Panc1 (cell line): Measurements from ENCODE around the gene MYL3. TPM values are rescaled to one million over a fixed set of nuclear protein-coding genes. Genes with fewer than 3 reads are reported as not detected.

Experiments used
- ATAC-seq: fragments of 200-7000 bp; cut with Tn5 transposase; 2 replicates; pipeline ENCODE4 v1.9.1; 2020; ENCODE audit warnings: mild to moderate bottlenecking, moderate library complexity
- BruUV-seq: library from RNA; stranded (reverse); fragments of 400-500 nt; replicated peaks from 2 replicates; lab custom pipeline; 2021; lab: Mats Ljungman, UMichigan
- CTCF ChIA-PET: fragments of 300-600 bp; sonication (Branson Sonifier 250); formaldehyde crosslinking; loops from one replicate; lab custom pipeline; 2022; ENCODE audit warnings: antibody characterized with exemption; lab: Charles Lee
- POLR2A ChIA-PET: fragments of 300-600 bp; sonication (Branson Sonifier 250); formaldehyde crosslinking; loops from one replicate; lab custom pipeline; 2022; ENCODE audit warnings: antibody characterized with exemption; lab: Charles Lee
- DNase-seq: peaks from one replicate; pipeline ENCODE4 v3.0.0-alpha.2; 2010; ENCODE audit warnings: low read depth, low spot score
- H3K27ac ChIP-seq: 2 replicates; pipeline ENCODE4 v1.5.1; 2011; ENCODE audit warnings: mild to moderate bottlenecking, low read length, inconsistent platforms
- H3K27me3 ChIP-seq: fragments of 200-500 bp; sonication (Bioruptor generic); 2 replicates; pipeline ENCODE4 v1.6.0; 2014; ENCODE audit warnings: low read length, inconsistent platforms; ENCODE audit not compliant: control insufficient read depth, insufficient read depth
- H3K36me3 ChIP-seq: fragments of 200-500 bp; sonication (Bioruptor generic); 2 replicates; pipeline ENCODE4 v1.5.1; 2014; ENCODE audit warnings: inconsistent platforms, mild to moderate bottlenecking, low read length, moderate library complexity; ENCODE audit not compliant: control insufficient read depth, insufficient read depth
- H3K4me1 ChIP-seq: 2 replicates; pipeline ENCODE4 v1.5.1; 2011; ENCODE audit warnings: inconsistent platforms, mild to moderate bottlenecking, low read length, moderate library complexity; ENCODE audit not compliant: control insufficient read depth, insufficient read depth
- H3K4me3 ChIP-seq, 2 experiments: 2 replicates each; pipeline ENCODE4 v1.5.1; 2011 to 2012; ENCODE audit warnings: low read depth in 2 of 2, low read length in 2 of 2, mild to moderate bottlenecking in 2 of 2, inconsistent platforms in 1 of 2, moderate library complexity in 1 of 2
- H3K9me3 ChIP-seq: fragments of 200-500 bp; sonication (Bioruptor generic); 2 replicates; pipeline ENCODE4 v1.5.1; 2014; ENCODE audit warnings: low read depth, mild to moderate bottlenecking, inconsistent platforms, low read length, moderate library complexity; ENCODE audit not compliant: control insufficient read depth, insufficient read depth
- CTCF ChIP-seq: fragments of 450-650 bp; IDR thresholded peaks from 2 replicates; pipeline ENCODE4 v1.5.1; 2017; ENCODE audit warnings: mild to moderate bottlenecking
- POLR2AphosphoS5 ChIP-seq: IDR thresholded peaks from 2 replicates; pipeline ENCODE4 v1.6.1; 2012; ENCODE audit warnings: mild to moderate bottlenecking, low read depth, low read length, moderate library complexity
- SIN3A ChIP-seq: IDR thresholded peaks from 2 replicates; pipeline ENCODE4 v1.6.1; 2012; ENCODE audit warnings: low read depth, mild to moderate bottlenecking, low read length, moderate library complexity, borderline replicate concordance; ENCODE audit not compliant: insufficient read depth
- TCF7L2 ChIP-seq: IDR thresholded peaks from 2 replicates; pipeline ENCODE4 v1.6.1; 2011; ENCODE audit warnings: mild to moderate bottlenecking, low read depth, low read length, inconsistent platforms
- in situ Hi-C: cut with HindIII; loops from 2 replicates; pipeline ENCODE4 v1.10.0; 2016; ENCODE audit warnings: low sequenced_read_pairs, low pct_unique_long_range_greater_than_20kb
- intact Hi-C: fragments of 100-400 bp; cut with micrococcal nuclease; formaldehyde crosslinking; loops from one replicate; pipeline ENCODE4 v1.10.0; 2022; ENCODE audit not compliant: unreplicated experiment
- total RNA-seq: library from RNA; stranded (reverse); gene quantifications from one replicate; pipeline ENCODE4 v1.2.1, GENCODE V29; 2021; ENCODE audit not compliant: unreplicated experiment
- TF ChIP-seq, protein P1 (sequence below), 2 experiments: IDR thresholded peaks; 2 replicates each; pipeline ENCODE4 v1.6.1; 2011 to 2012; ENCODE audit warnings: low read depth in 2 of 2, control low read depth in 1 of 2, low read length in 1 of 2, mild to moderate bottlenecking in 1 of 2, moderate library complexity in 1 of 2; ENCODE audit not compliant: insufficient read depth in 1 of 2

MYL3 gene
- total RNA-seq, 1 experiment from 2014 or later: not detected

DNA sequence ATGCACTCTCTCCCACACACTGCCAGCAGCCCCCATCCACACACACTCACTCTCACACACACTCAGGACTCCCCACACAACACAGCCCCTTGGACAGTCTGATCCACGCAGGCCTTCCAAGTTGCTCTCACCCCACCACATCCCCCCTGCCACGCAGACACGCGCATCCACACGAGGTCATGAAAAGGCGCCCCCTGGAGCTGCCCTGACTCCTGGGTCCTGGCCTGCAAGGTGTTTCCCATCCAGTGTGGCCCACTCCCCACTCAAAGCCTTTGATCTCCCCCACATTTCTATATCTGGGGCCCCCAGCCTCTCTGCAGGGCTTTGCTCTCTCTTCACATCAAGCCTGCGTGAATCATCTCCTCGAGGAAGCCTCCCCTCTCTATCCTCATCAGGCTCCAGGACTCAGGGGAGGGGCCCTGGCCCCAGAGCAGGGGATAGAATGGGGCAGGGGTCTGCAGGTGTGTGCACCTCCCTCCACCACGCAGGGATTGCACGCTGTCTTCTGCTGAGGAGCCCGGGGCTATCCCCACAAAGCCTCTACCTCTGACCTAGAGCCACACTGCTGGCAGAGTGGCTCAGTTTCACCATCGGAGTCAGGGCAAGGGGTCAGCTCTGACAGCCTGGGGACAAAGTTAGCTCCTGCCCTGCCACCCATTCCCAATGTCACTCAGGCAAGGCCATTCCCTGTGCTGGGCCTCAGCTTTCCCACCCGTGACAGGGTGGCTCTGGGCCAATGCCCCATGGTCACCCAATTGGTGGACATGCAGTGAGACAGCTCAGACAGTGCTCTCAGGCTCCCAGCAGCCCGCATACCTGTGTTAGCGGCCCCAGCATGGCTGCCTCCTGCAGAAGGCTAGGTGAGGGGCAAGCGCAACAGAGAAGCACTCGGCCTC lies 6.4 kb downstream of the MYL3 start:
- DNase-seq (no peak), ATAC-seq (no peak)
- CTCF ChIA-PET: interaction anchor here (0.6 kb wide), 1 partner anchor 188 kb away, joined by 4 read pairs; no protein-coding TSS in a partner anchor

DNA sequence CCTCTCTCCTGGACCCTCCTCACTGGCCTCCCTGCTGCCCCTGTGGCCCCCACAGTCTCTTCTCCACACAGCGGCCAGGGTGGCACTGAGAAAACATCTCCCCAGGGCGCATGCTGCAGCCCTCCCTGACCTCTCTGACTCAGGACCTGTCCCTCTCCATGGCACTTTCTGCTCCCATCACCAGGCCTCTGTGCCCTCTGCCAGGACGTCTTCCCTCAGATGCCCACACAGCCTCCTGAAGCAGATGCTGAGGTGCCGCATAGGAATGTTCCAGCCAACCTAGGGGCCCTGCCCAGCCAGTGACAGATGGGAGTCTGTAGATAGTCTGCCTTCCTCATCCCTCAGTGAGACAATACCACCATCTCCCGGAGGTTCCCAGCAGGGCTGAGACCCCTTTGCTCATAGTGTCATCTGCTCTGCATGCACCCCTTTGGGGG lies 8.7 kb downstream of the MYL3 start:
- TF ChIP-seq SIN3A (no peak), TCF7L2 (no peak), CTCF (no peak), POLR2AphosphoS5 (no peak)
- TF ChIP-seq, protein P1, sequence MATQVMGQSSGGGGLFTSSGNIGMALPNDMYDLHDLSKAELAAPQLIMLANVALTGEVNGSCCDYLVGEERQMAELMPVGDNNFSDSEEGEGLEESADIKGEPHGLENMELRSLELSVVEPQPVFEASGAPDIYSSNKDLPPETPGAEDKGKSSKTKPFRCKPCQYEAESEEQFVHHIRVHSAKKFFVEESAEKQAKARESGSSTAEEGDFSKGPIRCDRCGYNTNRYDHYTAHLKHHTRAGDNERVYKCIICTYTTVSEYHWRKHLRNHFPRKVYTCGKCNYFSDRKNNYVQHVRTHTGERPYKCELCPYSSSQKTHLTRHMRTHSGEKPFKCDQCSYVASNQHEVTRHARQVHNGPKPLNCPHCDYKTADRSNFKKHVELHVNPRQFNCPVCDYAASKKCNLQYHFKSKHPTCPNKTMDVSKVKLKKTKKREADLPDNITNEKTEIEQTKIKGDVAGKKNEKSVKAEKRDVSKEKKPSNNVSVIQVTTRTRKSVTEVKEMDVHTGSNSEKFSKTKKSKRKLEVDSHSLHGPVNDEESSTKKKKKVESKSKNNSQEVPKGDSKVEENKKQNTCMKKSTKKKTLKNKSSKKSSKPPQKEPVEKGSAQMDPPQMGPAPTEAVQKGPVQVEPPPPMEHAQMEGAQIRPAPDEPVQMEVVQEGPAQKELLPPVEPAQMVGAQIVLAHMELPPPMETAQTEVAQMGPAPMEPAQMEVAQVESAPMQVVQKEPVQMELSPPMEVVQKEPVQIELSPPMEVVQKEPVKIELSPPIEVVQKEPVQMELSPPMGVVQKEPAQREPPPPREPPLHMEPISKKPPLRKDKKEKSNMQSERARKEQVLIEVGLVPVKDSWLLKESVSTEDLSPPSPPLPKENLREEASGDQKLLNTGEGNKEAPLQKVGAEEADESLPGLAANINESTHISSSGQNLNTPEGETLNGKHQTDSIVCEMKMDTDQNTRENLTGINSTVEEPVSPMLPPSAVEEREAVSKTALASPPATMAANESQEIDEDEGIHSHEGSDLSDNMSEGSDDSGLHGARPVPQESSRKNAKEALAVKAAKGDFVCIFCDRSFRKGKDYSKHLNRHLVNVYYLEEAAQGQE (IDR thresholded peaks at IDR 0.05; ENCODE audit: insufficient read depth in 1 of 2, low read depth in 2 of 2, low read length in 1 of 2): no peak
- H3K4me3 ChIP-seq: no peak overlapping the region
- H3K4me1 ChIP-seq: no peaks in the 10 kb centered on the region
- no peak overlapping the region for H3K27ac ChIP-seq
- in situ Hi-C loops: no loop called here
- ATAC-seq (no peak), DNase-seq (no peak)
- H3K27me3 ChIP-seq: no peaks in the 10 kb centered on the region
- no TSS peak for BruUV-seq
- POLR2A ChIA-PET: no interaction called here
- no peaks in the 10 kb centered on the region for H3K9me3 ChIP-seq
- CTCF ChIA-PET: no interaction called here
- intact Hi-C loops: no loop called here
- no peaks in the 10 kb centered on the region for H3K36me3 ChIP-seq

More for the DNA sequence above, 6.4 kb downstream of the MYL3 start:
- intact Hi-C loops (no loop called here), in situ Hi-C loops (no loop called here)
- H3K4me3 ChIP-seq: no peak overlapping the region
- TF ChIP-seq, protein P1 (IDR thresholded peaks at IDR 0.05; ENCODE audit: insufficient read depth in 1 of 2, low read depth in 2 of 2, low read length in 1 of 2): no peak
- no peak for TF ChIP-seq POLR2AphosphoS5
- TF ChIP-seq CTCF: no peak
- TF ChIP-seq SIN3A: no peak
- no peak for TF ChIP-seq TCF7L2
- H3K27ac ChIP-seq: no peak overlapping the region
- no TSS peak for BruUV-seq
- no peaks in the 10 kb centered on the region for H3K27me3 ChIP-seq
- POLR2A ChIA-PET: interaction anchor here (1.0 kb wide), 1 partner anchor 77 kb away, joined by 3 read pairs; no protein-coding TSS in a partner anchor
- no peaks in the 10 kb centered on the region for H3K9me3 ChIP-seq
- no peaks in the 10 kb centered on the region for H3K4me1 ChIP-seq
- H3K36me3 ChIP-seq: no peaks in the 10 kb centered on the region
